Activated naive CD4-positive, alpha-beta T cell treated with anti-CD3 and anti-CD28 coated beads, Interleukin-2, amount 10 ng/mL, durations not matched to agents 7 days and 5 days (primary cell): ENCODE measurements around the gene DNAI7.

Source experiments
- CTCF ChIA-PET: fragments of 350-600 bp; sonication (Branson Sonifier 250); formaldehyde crosslinking; loops from one replicate; lab custom pipeline; 2021; ENCODE audit warnings: antibody characterized with exemption; lab: Charles Lee
- DNase-seq: peaks from one replicate; pipeline ENCODE4 v3.0.0-alpha.2; 2020
- H3K27ac Mint-ChIP-seq: one replicate; pipeline ENCODE4 v1.8.0; 2021; ENCODE audit warnings: mild to moderate bottlenecking, moderate library complexity, mixed read lengths
- H3K27me3 Mint-ChIP-seq: one replicate; pipeline ENCODE4 v1.8.0; 2021; ENCODE audit warnings: mild to moderate bottlenecking, mixed read lengths
- H3K36me3 Mint-ChIP-seq: one replicate; pipeline ENCODE4 v1.8.0; 2021; ENCODE audit warnings: mixed read lengths
- H3K4me1 Mint-ChIP-seq: one replicate; pipeline ENCODE4 v1.8.0; 2021; ENCODE audit warnings: mixed read lengths
- H3K4me3 Mint-ChIP-seq: one replicate; pipeline ENCODE4 v1.8.0; 2021; ENCODE audit warnings: mild to moderate bottlenecking, moderate library complexity, mixed read lengths
- H3K9me3 Mint-ChIP-seq: one replicate; pipeline ENCODE4 v1.8.0; 2021; ENCODE audit warnings: mixed read lengths

The DNAI7 gene

GRCh38 chr12:25107920-25108319 is 87.0 kb downstream of the DNAI7 start:
- H3K9me3 Mint-ChIP-seq, result no peaks in the 10 kb centered on the region
- no peaks in the 10 kb centered on the region for H3K4me1 Mint-ChIP-seq
- H3K27me3 Mint-ChIP-seq, result no peaks in the 10 kb centered on the region
- DNase-seq, result no peak
- CTCF ChIA-PET, result interaction anchor here (0.6 to 0.7 kb wide), 2 partner anchors 57 to 134 kb away, joined by 3 to 4 read pairs; no protein-coding TSS in a partner anchor
- H3K4me3 Mint-ChIP-seq, result no peak overlapping the region
- H3K27ac Mint-ChIP-seq, result no peak overlapping the region
- peaks cover 28% of the 10 kb centered on the region for H3K36me3 Mint-ChIP-seq

GRCh38 chr12:25106818-25107217 is 88.1 kb downstream of the DNAI7 start:
- H3K4me3 Mint-ChIP-seq, result no peak overlapping the region
- H3K9me3 Mint-ChIP-seq, result no peaks in the 10 kb centered on the region
- H3K4me1 Mint-ChIP-seq, result no peaks in the 10 kb centered on the region
- H3K27me3 Mint-ChIP-seq, result no peaks in the 10 kb centered on the region
- CTCF ChIA-PET, result no interaction called here
- no peak for DNase-seq
- H3K27ac Mint-ChIP-seq, result no peak overlapping the region
- H3K36me3 Mint-ChIP-seq, result peaks cover 33% of the 10 kb centered on the region

- Mint-ChIP-seq H3K4me1 (no peaks in the 10 kb centered on the region), H3K4me3 (no peak overlapping the region), H3K27me3 (no peaks in the 10 kb centered on the region), H3K27ac (no peak overlapping the region), H3K9me3 (no peaks in the 10 kb centered on the region), H3K36me3 (peaks cover 25% of the 10 kb centered on the region)
- CTCF ChIA-PET, result no interaction called here
- no peak for DNase-seq
Observed at GRCh38 chr12:25102402-25102801, 92.6 kb downstream of the DNAI7 start.

GRCh38 chr12:25101092-25101445 is 93.9 kb downstream of the DNAI7 start:
- H3K27me3 Mint-ChIP-seq, result no peaks in the 10 kb centered on the region
- H3K36me3 Mint-ChIP-seq, result peaks cover 30% of the 10 kb centered on the region
- no peak overlapping the region for H3K4me3 Mint-ChIP-seq
- no peak for DNase-seq
- no peaks in the 10 kb centered on the region for H3K4me1 Mint-ChIP-seq
- H3K27ac Mint-ChIP-seq, result no peak overlapping the region
- CTCF ChIA-PET, result no interaction called here
- H3K9me3 Mint-ChIP-seq, result no peaks in the 10 kb centered on the region

- Mint-ChIP-seq H3K4me3 (no peak overlapping the region), H3K27me3 (no peaks in the 10 kb centered on the region), H3K36me3 (peaks cover 35% of the 10 kb centered on the region), H3K9me3 (no peaks in the 10 kb centered on the region), H3K4me1 (no peaks in the 10 kb centered on the region), H3K27ac (no peak overlapping the region)
- CTCF ChIA-PET, result no interaction called here
- DNase-seq, result no peak
Observed at GRCh38 chr12:25100194-25101091, 94.5 kb downstream of the DNAI7 start.

GRCh38 chr12:25099010-25099409 is 96.0 kb downstream of the DNAI7 start:
- Mint-ChIP-seq H3K9me3 (peaks cover 2% of the 10 kb centered on the region), H3K4me3 (no peak overlapping the region), H3K36me3 (peaks cover 39% of the 10 kb centered on the region), H3K27ac (no peak overlapping the region), H3K4me1 (no peaks in the 10 kb centered on the region), H3K27me3 (no peaks in the 10 kb centered on the region)
- CTCF ChIA-PET, result no interaction called here
- no peak for DNase-seq

GRCh38 chr12:25089738-25090137 is 105.2 kb downstream of the DNAI7 start:
- Mint-ChIP-seq H3K27me3 (no peaks in the 10 kb centered on the region), H3K27ac (no peak overlapping the region), H3K4me3 (no peak overlapping the region), H3K36me3 (peaks cover 64% of the 10 kb centered on the region), H3K4me1 (peaks cover 10% of the 10 kb centered on the region), H3K9me3 (peaks cover 2% of the 10 kb centered on the region)
- DNase-seq, result no peak
- CTCF ChIA-PET, result no interaction called here

GRCh38 chr12:25087596-25087995 is 107.4 kb downstream of the DNAI7 start:
- Mint-ChIP-seq H3K4me1 (peaks cover 10% of the 10 kb centered on the region), H3K4me3 (no peak overlapping the region), H3K27me3 (no peaks in the 10 kb centered on the region), H3K27ac (peak overlapping the region; percentile 11), H3K36me3 (peaks cover 59% of the 10 kb centered on the region), H3K9me3 (no peaks in the 10 kb centered on the region)
- no peak for DNase-seq
- CTCF ChIA-PET, result no interaction called here

GRCh38 chr12:25084816-25085215 is 110.1 kb downstream of the DNAI7 start:
- Mint-ChIP-seq H3K4me3 (no peak overlapping the region), H3K9me3 (no peaks in the 10 kb centered on the region), H3K27me3 (no peaks in the 10 kb centered on the region), H3K36me3 (peaks cover 48% of the 10 kb centered on the region), H3K4me1 (peaks cover 7% of the 10 kb centered on the region), H3K27ac (no peak overlapping the region)
- CTCF ChIA-PET, result no interaction called here
- no peak for DNase-seq

- Mint-ChIP-seq H3K9me3 (no peaks in the 10 kb centered on the region), H3K27ac (no peak overlapping the region), H3K36me3 (peaks cover 54% of the 10 kb centered on the region), H3K27me3 (no peaks in the 10 kb centered on the region), H3K4me1 (no peaks in the 10 kb centered on the region), H3K4me3 (no peak overlapping the region)
- CTCF ChIA-PET, result no interaction called here
- DNase-seq, result no peak
Observed at GRCh38 chr12:25083211-25083610, 111.7 kb downstream of the DNAI7 start.

GRCh38 chr12:25082628-25083027 is 112.3 kb downstream of the DNAI7 start:
- Mint-ChIP-seq H3K27ac (no peak overlapping the region), H3K36me3 (peaks cover 51% of the 10 kb centered on the region), H3K4me1 (no peaks in the 10 kb centered on the region), H3K9me3 (no peaks in the 10 kb centered on the region), H3K27me3 (no peaks in the 10 kb centered on the region), H3K4me3 (no peak overlapping the region)
- CTCF ChIA-PET, result no interaction called here
- no peak for DNase-seq

GRCh38 chr12:25079393-25079792 is 115.6 kb downstream of the DNAI7 start:
- Mint-ChIP-seq H3K4me3 (no peak overlapping the region), H3K27me3 (no peaks in the 10 kb centered on the region), H3K4me1 (no peaks in the 10 kb centered on the region), H3K36me3 (peaks cover 33% of the 10 kb centered on the region), H3K27ac (no peak overlapping the region), H3K9me3 (no peaks in the 10 kb centered on the region)
- CTCF ChIA-PET, result no interaction called here
- DNase-seq, result no peak

GRCh38 chr12:25074954-25075353 is 120.0 kb downstream of the DNAI7 start:
- Mint-ChIP-seq H3K9me3 (no peaks in the 10 kb centered on the region), H3K27me3 (no peaks in the 10 kb centered on the region), H3K27ac (no peak overlapping the region), H3K36me3 (peaks cover 50% of the 10 kb centered on the region), H3K4me1 (peaks cover 7% of the 10 kb centered on the region), H3K4me3 (no peak overlapping the region)
- no peak for DNase-seq
- CTCF ChIA-PET, result no interaction called here

- H3K9me3 Mint-ChIP-seq, result no peaks in the 10 kb centered on the region
- H3K27me3 Mint-ChIP-seq, result no peaks in the 10 kb centered on the region
- CTCF ChIA-PET, result no interaction called here
- peaks cover 51% of the 10 kb centered on the region for H3K36me3 Mint-ChIP-seq
- H3K27ac Mint-ChIP-seq, result no peak overlapping the region
- H3K4me1 Mint-ChIP-seq, result peaks cover 13% of the 10 kb centered on the region
- DNase-seq, result no peak
- H3K4me3 Mint-ChIP-seq, result no peak overlapping the region
Observed at GRCh38 chr12:25074113-25074512, 120.8 kb downstream of the DNAI7 start.

GRCh38 chr12:25072906-25073650 is 121.9 kb downstream of the DNAI7 start:
- Mint-ChIP-seq H3K9me3 (no peaks in the 10 kb centered on the region), H3K36me3 (peaks cover 56% of the 10 kb centered on the region), H3K4me3 (no peak overlapping the region), H3K27me3 (no peaks in the 10 kb centered on the region), H3K4me1 (peaks cover 22% of the 10 kb centered on the region), H3K27ac (no peak overlapping the region)
- DNase-seq, result no peak
- CTCF ChIA-PET, result no interaction called here
